HEK293 (cell line): ENCODE measurements around the gene CBFA2T2.

Experiments
- CTCF ChIA-PET: fragments of 350-600 bp; formaldehyde crosslinking; extraction: SDS; loops from one replicate; lab custom pipeline; 2021; ENCODE audit warnings: antibody characterized with exemption; lab: Yijun Ruan, JAX
- POLR2A ChIA-PET: fragments of 300-600 bp; formaldehyde crosslinking; extraction: SDS; loops from one replicate; lab custom pipeline; 2020; ENCODE audit warnings: antibody characterized with exemption, inconsistent platforms; lab: Yijun Ruan, JAX
- H3K27ac ChIP-seq: fragments of 200-500 bp; sonication (Bioruptor generic); 2 replicates; pipeline ENCODE4 v1.5.1; 2014; ENCODE audit warnings: low read depth, low read length, control low read depth, inconsistent platforms; ENCODE audit errors: extremely low read depth
- H3K36me3 ChIP-seq, 2 experiments: fragments of 200-500 bp in 1 of 2; sonication (Bioruptor generic) in 1 of 2; 1 replicate in 1 of 2; 2 replicates in 1 of 2; pipeline ENCODE4 v1.5.1; 2014 to 2017; ENCODE audit warnings: inconsistent platforms in 2 of 2, low read length in 2 of 2; ENCODE audit not compliant: control insufficient read depth in 2 of 2, insufficient read depth in 1 of 2
- H3K4me1 ChIP-seq: fragments of 200-500 bp; sonication (Bioruptor generic); 2 replicates; pipeline ENCODE4 v1.5.1; 2014; ENCODE audit warnings: mild to moderate bottlenecking, low read length, inconsistent platforms; ENCODE audit not compliant: control insufficient read depth, insufficient read depth
- H3K4me3 ChIP-seq: 2 replicates; pipeline ENCODE4 v1.5.1; 2011; ENCODE audit warnings: low read depth, mild to moderate bottlenecking, control low read depth, low read length, moderate library complexity
- H3K9me3 ChIP-seq: fragments of 200-500 bp; sonication (Bioruptor generic); 2 replicates; pipeline ENCODE4 v1.5.1; 2014; ENCODE audit warnings: low read depth, low read length, inconsistent platforms; ENCODE audit not compliant: control insufficient read depth, insufficient read depth
- BCL11B ChIP-seq: fragments of 450-650 bp; formaldehyde crosslinking; IDR thresholded peaks from 2 replicates; pipeline ENCODE4 v1.5.1; 2016; ENCODE audit warnings: low read depth, missing biosample characterization, missing genetic modification characterization
- GLIS1 ChIP-seq: fragments of 450-650 bp; formaldehyde crosslinking; IDR thresholded peaks from 2 replicates; pipeline ENCODE4 v1.5.1; 2016; ENCODE audit warnings: missing biosample characterization, missing genetic modification characterization
- GLIS2 ChIP-seq: fragments of 450-650 bp; formaldehyde crosslinking; IDR thresholded peaks from 2 replicates; pipeline ENCODE4 v1.5.1; 2016; ENCODE audit warnings: missing biosample characterization, missing genetic modification characterization
- IKZF3 ChIP-seq: fragments of 450-650 bp; IDR thresholded peaks from 2 replicates; pipeline ENCODE4 v1.5.0; 2018; ENCODE audit warnings: missing biosample characterization, mild to moderate bottlenecking, missing genetic modification characterization, moderate library complexity
- KLF7 ChIP-seq: fragments of 450-650 bp; formaldehyde crosslinking; IDR thresholded peaks from 2 replicates; pipeline ENCODE4 v1.5.1; 2016; ENCODE audit warnings: missing biosample characterization, missing genetic modification characterization, borderline replicate concordance
- KLF9 ChIP-seq: fragments of 450-650 bp; formaldehyde crosslinking; IDR thresholded peaks from 2 replicates; pipeline ENCODE4 v1.5.1; 2016; ENCODE audit warnings: missing biosample characterization, missing genetic modification characterization, low read depth
- MZF1 ChIP-seq: fragments of 450-650 bp; formaldehyde crosslinking; IDR thresholded peaks from 2 replicates; pipeline ENCODE4 v1.5.1; 2017; ENCODE audit warnings: missing biosample characterization, missing genetic modification characterization, borderline replicate concordance
- PRDM1 ChIP-seq: fragments of 450-650 bp; formaldehyde crosslinking; IDR thresholded peaks from 2 replicates; pipeline ENCODE4; 2016; ENCODE audit warnings: missing biosample characterization, missing genetic modification characterization
- PRDM10 ChIP-seq: fragments of 450-650 bp; formaldehyde crosslinking; IDR thresholded peaks from 2 replicates; pipeline ENCODE4 v1.5.1; 2016; ENCODE audit warnings: missing biosample characterization, missing genetic modification characterization
- SALL2 ChIP-seq: fragments of 450-650 bp; formaldehyde crosslinking; IDR thresholded peaks from 2 replicates; pipeline ENCODE4 v1.5.0; 2017; ENCODE audit warnings: missing biosample characterization, mild to moderate bottlenecking, missing genetic modification characterization, borderline replicate concordance
- SCRT2 ChIP-seq: fragments of 450-650 bp; formaldehyde crosslinking; IDR thresholded peaks from 2 replicates; pipeline ENCODE4 v1.5.1; 2016; ENCODE audit warnings: missing biosample characterization, missing genetic modification characterization
- ZNF10 ChIP-seq: fragments of 450-650 bp; formaldehyde crosslinking; IDR thresholded peaks from 2 replicates; pipeline ENCODE4 v1.5.1; 2017; ENCODE audit warnings: missing biosample characterization, missing genetic modification characterization
- ZNF132 ChIP-seq: fragments of 450-650 bp; formaldehyde crosslinking; IDR thresholded peaks from 2 replicates; pipeline ENCODE4 v1.5.1; 2017; ENCODE audit warnings: missing biosample characterization, missing genetic modification characterization, borderline replicate concordance
- ZNF221 ChIP-seq: fragments of 450-650 bp; formaldehyde crosslinking; IDR thresholded peaks from 2 replicates; pipeline ENCODE4 v1.5.1; 2017; ENCODE audit warnings: missing biosample characterization, missing genetic modification characterization, borderline replicate concordance
- ZNF239 ChIP-seq: fragments of 450-650 bp; formaldehyde crosslinking; IDR thresholded peaks from 2 replicates; pipeline ENCODE4 v1.5.1; 2016; ENCODE audit warnings: missing biosample characterization, missing genetic modification characterization
- ZNF324 ChIP-seq: fragments of 450-650 bp; formaldehyde crosslinking; IDR thresholded peaks from 2 replicates; pipeline ENCODE4 v1.5.1; 2016; ENCODE audit warnings: missing biosample characterization, missing genetic modification characterization
- ZNF341 ChIP-seq: fragments of 450-650 bp; formaldehyde crosslinking; IDR thresholded peaks from 2 replicates; pipeline ENCODE4; 2016; ENCODE audit warnings: low read depth, missing biosample characterization, missing genetic modification characterization
- ZNF521 ChIP-seq: fragments of 450-650 bp; formaldehyde crosslinking; IDR thresholded peaks from 2 replicates; pipeline ENCODE4 v1.5.1; 2017; ENCODE audit warnings: missing biosample characterization, mild to moderate bottlenecking, missing genetic modification characterization
- ZNF548 ChIP-seq: fragments of 450-650 bp; formaldehyde crosslinking; IDR thresholded peaks from 2 replicates; pipeline ENCODE4 v1.5.1; 2016; ENCODE audit warnings: missing biosample characterization, missing genetic modification characterization
- ZNF561 ChIP-seq: fragments of 450-650 bp; IDR thresholded peaks from 2 replicates; pipeline ENCODE4 v1.5.1; 2018; ENCODE audit warnings: missing biosample characterization, missing genetic modification characterization, borderline replicate concordance
- ZNF623 ChIP-seq: fragments of 450-650 bp; formaldehyde crosslinking; IDR thresholded peaks from 2 replicates; pipeline ENCODE4 v1.5.1; 2016; ENCODE audit warnings: missing biosample characterization, missing genetic modification characterization
- ZNF626 ChIP-seq: fragments of 450-650 bp; sonication (Bioruptor Pico); formaldehyde crosslinking; IDR thresholded peaks from 2 replicates; pipeline ENCODE4 v1.5.1; 2018; ENCODE audit warnings: missing biosample characterization, missing genetic modification characterization, inconsistent platforms
- ZNF629 ChIP-seq: fragments of 450-650 bp; formaldehyde crosslinking; IDR thresholded peaks from 2 replicates; pipeline ENCODE4 v1.5.1; 2017; ENCODE audit warnings: missing biosample characterization, missing genetic modification characterization
- ZNF701 ChIP-seq: fragments of 450-650 bp; formaldehyde crosslinking; IDR thresholded peaks from 2 replicates; pipeline ENCODE4 v1.5.1; 2016; ENCODE audit warnings: missing biosample characterization, missing genetic modification characterization
- ZSCAN16 ChIP-seq: fragments of 450-650 bp; formaldehyde crosslinking; IDR thresholded peaks from 2 replicates; pipeline ENCODE4 v1.5.1; 2016; ENCODE audit warnings: missing biosample characterization, missing genetic modification characterization
- ZSCAN30 ChIP-seq: fragments of 450-650 bp; IDR thresholded peaks from 2 replicates; pipeline ENCODE4 v1.5.1; 2018; ENCODE audit warnings: missing biosample characterization, mild to moderate bottlenecking, missing genetic modification characterization, moderate library complexity
- TF ChIP-seq, protein P1 (sequence below): fragments of 450-650 bp; formaldehyde crosslinking; IDR thresholded peaks from 2 replicates; pipeline ENCODE4 v1.5.1; 2016; ENCODE audit warnings: missing biosample characterization, missing genetic modification characterization

CBFA2T2 gene

DNA sequence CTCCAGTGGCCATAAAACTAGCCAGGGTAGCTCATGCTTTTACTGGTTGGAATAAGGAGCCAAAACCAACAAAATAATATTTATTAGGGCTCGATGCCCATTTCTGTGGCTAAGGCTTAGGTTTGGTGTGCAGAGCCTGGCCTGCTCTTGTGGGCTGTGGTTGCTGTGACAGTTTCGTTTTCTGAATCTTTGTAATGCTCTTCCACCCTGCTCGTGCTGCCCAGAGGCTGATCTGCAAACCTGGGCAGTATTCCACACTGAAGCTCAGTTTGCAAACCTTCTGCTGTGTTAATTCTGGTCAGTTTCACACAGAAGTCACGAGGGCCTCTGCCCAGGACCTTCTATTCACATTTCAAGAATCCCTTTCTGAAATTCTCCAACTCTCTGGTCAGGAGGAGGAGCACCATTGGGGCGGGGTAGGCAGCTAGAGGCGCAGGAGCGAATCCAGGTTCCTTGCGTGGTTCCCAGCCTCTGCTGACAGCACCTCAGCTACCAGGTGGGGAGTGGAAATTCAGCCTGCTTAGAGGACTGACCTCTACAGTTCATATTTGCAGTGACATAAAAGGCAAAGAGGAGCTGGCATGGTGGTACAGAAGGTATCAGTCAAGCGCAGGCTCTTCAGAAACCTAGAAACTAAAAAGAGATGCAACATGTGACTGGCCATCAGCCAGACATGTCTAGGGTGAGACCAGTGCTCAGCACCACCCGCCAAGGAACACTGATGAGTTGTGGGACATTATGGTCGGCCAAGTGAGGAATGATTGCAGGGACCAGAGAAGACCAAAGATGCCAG, 157.9 kb downstream of the CBFA2T2 start (continued):
- TF ChIP-seq PRDM10 (no peak), KLF7 (no peak), ZNF341 (no peak), IKZF3 (no peak), ZNF10 (tag by site-specific recombination) (no peak), GLIS2 (no peak)

GRCh38 chr20:33648396-33649004, 158.6 kb downstream of the CBFA2T2 start:
- ChIA-PET CTCF (interaction anchor here (0.6 to 1.3 kb wide), 3 partner anchors 16 to 471 kb away, joined by 3 to 6 read pairs (median 3); no protein-coding TSS in a partner anchor), POLR2A (interaction anchor here (0.6 to 2.9 kb wide), 2 partner anchors 15 to 168 kb away, joined by 3 to 7 read pairs; no protein-coding TSS in a partner anchor)
- Histone ChIP-seq H3K36me3 (peaks cover 3 to 23% of the 10 kb centered on the region in 2 experiments; a peak in 2 of 3 replicates), H3K4me3 (no peak overlapping the region), H3K27ac (no peak overlapping the region), H3K4me1 (no peaks in the 10 kb centered on the region), H3K9me3 (no peaks in the 10 kb centered on the region)
- TF ChIP-seq SCRT2 (tag by site-specific recombination) (0 out of 2 replicates have a peak, but pooled peaks have one; percentile 7), ZNF701 (no peak)
- TF ChIP-seq, protein P1, sequence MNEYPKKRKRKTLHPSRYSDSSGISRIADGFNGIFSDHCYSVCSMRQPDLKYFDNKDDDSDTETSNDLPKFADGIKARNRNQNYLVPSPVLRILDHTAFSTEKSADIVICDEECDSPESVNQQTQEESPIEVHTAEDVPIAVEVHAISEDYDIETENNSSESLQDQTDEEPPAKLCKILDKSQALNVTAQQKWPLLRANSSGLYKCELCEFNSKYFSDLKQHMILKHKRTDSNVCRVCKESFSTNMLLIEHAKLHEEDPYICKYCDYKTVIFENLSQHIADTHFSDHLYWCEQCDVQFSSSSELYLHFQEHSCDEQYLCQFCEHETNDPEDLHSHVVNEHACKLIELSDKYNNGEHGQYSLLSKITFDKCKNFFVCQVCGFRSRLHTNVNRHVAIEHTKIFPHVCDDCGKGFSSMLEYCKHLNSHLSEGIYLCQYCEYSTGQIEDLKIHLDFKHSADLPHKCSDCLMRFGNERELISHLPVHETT = no peak

- Histone ChIP-seq H3K27ac (no peak overlapping the region), H3K4me1 (no peaks in the 10 kb centered on the region), H3K36me3 (peaks cover 3 to 18% of the 10 kb centered on the region in 2 experiments; a peak in 2 of 3 replicates), H3K9me3 (no peaks in the 10 kb centered on the region)
- ChIA-PET POLR2A (interaction anchor here (0.6 to 2.9 kb wide), 2 partner anchors 14 to 135 kb away, joined by 4 to 7 read pairs; no protein-coding TSS in a partner anchor), CTCF (interaction anchor here (0.6 to 1.3 kb wide), 3 partner anchors 15 to 189 kb away, joined by 3 to 6 read pairs (median 3); no protein-coding TSS in a partner anchor)
- TF ChIP-seq MZF1 (tag by site-specific recombination) (no peak), PRDM1 (tag by site-specific recombination) (no peak), ZNF239 (tag by site-specific recombination) (no peak), ZNF521 (tag by site-specific recombination) (no peak), GLIS1 (tag by site-specific recombination) (no peak), ZNF548 (tag by site-specific recombination) (no peak), SALL2 (no peak), ZNF626 (tag by site-specific recombination) (no peak), KLF9 (tag by site-specific recombination) (no peak), ZSCAN30 (tag by site-specific recombination) (no peak), BCL11B (tag by site-specific recombination) (no peak), ZNF132 (tag by site-specific recombination) (no peak), ZNF629 (no peak), ZNF324 (tag by site-specific recombination) (no peak), ZNF221 (tag by site-specific recombination) (no peak), ZNF561 (tag by site-specific recombination) (no peak), ZSCAN16 (tag by site-specific recombination) (no peak), ZNF623 (tag by site-specific recombination) (no peak)
- TF ChIP-seq, all 188 proteins: peak for 0
- H3K4me3 ChIP-seq = no peak overlapping the region
Measured at GRCh38 chr20:33649201-33649681, 159.3 kb downstream of the CBFA2T2 start.
